Liver (tissue), 9 donors: ENCODE data around the gene S100A12. TPM values are rescaled to one million over a fixed set of nuclear protein-coding genes. Genes with fewer than 3 reads are reported as not detected.

Experiments used
- DNase-seq: peaks from one replicate; pipeline ENCODE4 v3.0.0-alpha.2; 2017; ENCODE audit warnings: low spot score
- H3K27ac ChIP-seq, 2 donors: one replicate each; pipeline ENCODE4 v1.7.0; 2013; ENCODE audit warnings: inconsistent platforms in 2 of 2, low read length in 2 of 2, control low read depth in 1 of 2, low read depth in 1 of 2, mild to moderate bottlenecking in 1 of 2
- H3K27me3 ChIP-seq, 4 donors: one replicate each; pipeline versions ENCODE4 v1.6.1 to v1.7.0; 2013; ENCODE audit warnings: low read length in 3 of 4, inconsistent platforms in 1 of 4, mild to moderate bottlenecking in 1 of 4, moderate library complexity in 1 of 4; ENCODE audit not compliant: control insufficient read depth in 4 of 4, insufficient read depth in 4 of 4
- H3K36me3 ChIP-seq, 4 donors: one replicate each; pipeline versions ENCODE4 v1.6.1 to v1.7.0; 2013; ENCODE audit warnings: low read length in 3 of 4, mild to moderate bottlenecking in 3 of 4, low read depth in 1 of 4, moderate library complexity in 1 of 4; ENCODE audit not compliant: control insufficient read depth in 4 of 4, insufficient read depth in 3 of 4
- H3K4me1 ChIP-seq, 4 donors: one replicate each; pipeline versions ENCODE4 v1.6.1 to v1.7.0; 2013; ENCODE audit warnings: low read length in 3 of 4, mild to moderate bottlenecking in 3 of 4, moderate library complexity in 1 of 4; ENCODE audit not compliant: control insufficient read depth in 4 of 4, insufficient read depth in 4 of 4
- H3K4me3 ChIP-seq, 3 donors: one replicate each; pipeline versions ENCODE4 v1.6.1 to v1.7.0; 2013; ENCODE audit warnings: low read length in 3 of 3, control low read depth in 1 of 3, low read depth in 1 of 3, mild to moderate bottlenecking in 1 of 3
- H3K9ac ChIP-seq, 2 donors: one replicate each; pipeline ENCODE4 v1.7.0; 2013; ENCODE audit warnings: low read length in 2 of 2, mild to moderate bottlenecking in 2 of 2, moderate library complexity in 2 of 2, control low read depth in 1 of 2, low read depth in 1 of 2
- H3K9me3 ChIP-seq, 4 donors: one replicate each; pipeline versions ENCODE4 v1.6.1 to v1.7.0; 2013; ENCODE audit warnings: low read length in 3 of 4; ENCODE audit not compliant: control insufficient read depth in 4 of 4
- EGR1 ChIP-seq, 2 donors: IDR thresholded peaks; 2 replicates each; pipeline ENCODE4 v1.6.1; 2016 to 2018; ENCODE audit warnings: antibody characterized with exemption in 2 of 2, low read depth in 2 of 2
- FOXA1 ChIP-seq: IDR thresholded peaks from 2 replicates; pipeline ENCODE4 v1.6.1; 2016; ENCODE audit warnings: antibody characterized with exemption
- FOXA2 ChIP-seq: IDR thresholded peaks from 2 replicates; pipeline ENCODE4 v1.6.1; 2016; ENCODE audit warnings: antibody characterized with exemption
- GABPA ChIP-seq, 2 donors: IDR thresholded peaks in 1 of 2; conservative IDR thresholded peaks in 1 of 2; 2 replicates each; pipeline ENCODE4 v1.6.1; 2016; ENCODE audit warnings: antibody characterized with exemption in 2 of 2, mild to moderate bottlenecking in 1 of 2, moderate library complexity in 1 of 2
- HNF4A ChIP-seq, 2 donors: conservative IDR thresholded peaks; 2 replicates each; pipeline ENCODE4 v1.6.1; 2016; ENCODE audit warnings: antibody characterized with exemption in 2 of 2, mild to moderate bottlenecking in 2 of 2
- HNF4G ChIP-seq: IDR thresholded peaks from 2 replicates; pipeline ENCODE4 v1.6.1; 2016; ENCODE audit warnings: antibody characterized with exemption
- JUND ChIP-seq, 2 donors: IDR thresholded peaks; 2 replicates each; pipeline ENCODE4 v1.6.1; 2016; ENCODE audit warnings: antibody characterized with exemption in 2 of 2
- NR2F2 ChIP-seq: IDR thresholded peaks from 2 replicates; pipeline ENCODE4 v1.6.1; 2016; ENCODE audit warnings: antibody characterized with exemption
- RAD21 ChIP-seq, 2 donors: IDR thresholded peaks; 2 replicates each; pipeline ENCODE4 v1.6.1; 2016; ENCODE audit warnings: antibody characterized with exemption in 2 of 2, mild to moderate bottlenecking in 2 of 2
- RXRA ChIP-seq, 2 donors: IDR thresholded peaks; 2 replicates each; pipeline ENCODE4 v1.6.1; 2017 to 2018; ENCODE audit warnings: antibody characterized with exemption in 2 of 2, mild to moderate bottlenecking in 1 of 2
- SP1 ChIP-seq: IDR thresholded peaks from 2 replicates; pipeline ENCODE4 v1.6.1; 2018; ENCODE audit warnings: antibody characterized with exemption, mild to moderate bottlenecking
- TAF1 ChIP-seq: conservative IDR thresholded peaks from 2 replicates; pipeline ENCODE4 v1.6.1; 2016; ENCODE audit warnings: antibody characterized with exemption, mild to moderate bottlenecking
- YY1 ChIP-seq: IDR thresholded peaks from 2 replicates; pipeline ENCODE4 v1.6.1; 2016; ENCODE audit warnings: antibody characterized with exemption, mild to moderate bottlenecking
- WGBS: extraction: QIAGEN DNeasy Blood & Tissue Kit; methylation state at CpG from one replicate; pipeline ENCODE4 v1.1.7; 2013; 5-methylcytosine and 5-hydroxymethylcytosine counted together
- polyA plus RNA-seq, 2 donors: library from polyadenylated mRNA; stranded (reverse) in 1 of 2; unstranded in 1 of 2; fragments of 200-250 nt in 1 of 2; fragments of >200 nt in 1 of 2; fragmentation: Nextera tagmentation in 1 of 2; extraction: Ambion mirVana in 1 of 2; gene quantifications; one replicate each; pipeline versions ENCODE4 v1.2.1 to v1.2.3, GENCODE V29; 2013 to 2015
- total RNA-seq, 2 donors: library from RNA; depleted of rRNA; stranded (reverse); fragments of >200 nt; gene quantifications; one replicate each; pipeline ENCODE4 v1.2.3, GENCODE V29; 2014
- TF ChIP-seq, protein P1 (sequence below): IDR thresholded peaks from 2 replicates; pipeline ENCODE4 v1.6.1; 2016; ENCODE audit warnings: antibody characterized with exemption, mild to moderate bottlenecking
- TF ChIP-seq, protein P2 (sequence below): IDR thresholded peaks from 2 replicates; pipeline ENCODE4 v1.6.1; 2016; ENCODE audit warnings: antibody characterized with exemption
- TF ChIP-seq, protein P3 (sequence below): IDR thresholded peaks from 2 replicates; pipeline ENCODE4 v1.6.1; 2016; ENCODE audit warnings: antibody characterized with exemption
- TF ChIP-seq, protein P4 (sequence below): fragments of 150-350 bp; IDR thresholded peaks from 2 replicates; pipeline ENCODE4 v1.5.1; 2017; ENCODE audit warnings: improper control_type of control experiment, low read depth, low read length; ENCODE audit not compliant: missing input control
- TF ChIP-seq, protein P5 (sequence below): IDR thresholded peaks from 2 replicates; pipeline ENCODE4 v1.6.1; 2016; ENCODE audit warnings: antibody characterized with exemption
- donor health status: healthy.
- donor health status: healthy.
- donor health status: healthy.
- donor health status: healthy.
- donor health status: healthy.

S100A12 gene
- total and polyA plus RNA-seq, 4 donors: 3.3 to 35.2 (median 12.1) TPM

DNA sequence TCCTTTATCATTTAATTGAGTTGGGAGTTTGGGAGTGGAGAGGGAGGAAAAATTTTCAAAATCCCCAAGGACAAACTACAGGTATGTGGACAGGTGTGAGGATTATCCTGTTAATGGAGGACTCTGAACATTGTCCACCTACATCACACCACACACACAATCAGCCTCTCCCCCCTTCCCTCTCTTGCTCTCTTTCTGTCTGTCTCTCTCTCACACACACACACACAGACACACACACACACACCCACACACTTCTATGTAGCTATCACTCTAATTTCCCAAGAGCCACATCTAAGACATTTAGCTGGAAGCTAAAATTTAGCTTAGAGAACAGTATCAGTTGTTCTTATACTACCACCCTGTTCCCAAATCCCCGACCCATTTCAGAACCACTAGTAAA is 14.0 kb upstream of the S100A12 start:
- WGBS: 85% methylated on average over 1 of the region's 1 CpG
- no peak for TF ChIP-seq FOXA2
- TF ChIP-seq TAF1: no peak
- TF ChIP-seq HNF4G: no peak
- TF ChIP-seq RXRA (IDR thresholded peaks at IDR 0.05): no peak
- no peak for TF ChIP-seq GABPA (IDR thresholded peaks at IDR 0.05 in 1 of 2, conservative IDR thresholded peaks at IDR 0.05 in 1 of 2)
- TF ChIP-seq, protein P1, sequence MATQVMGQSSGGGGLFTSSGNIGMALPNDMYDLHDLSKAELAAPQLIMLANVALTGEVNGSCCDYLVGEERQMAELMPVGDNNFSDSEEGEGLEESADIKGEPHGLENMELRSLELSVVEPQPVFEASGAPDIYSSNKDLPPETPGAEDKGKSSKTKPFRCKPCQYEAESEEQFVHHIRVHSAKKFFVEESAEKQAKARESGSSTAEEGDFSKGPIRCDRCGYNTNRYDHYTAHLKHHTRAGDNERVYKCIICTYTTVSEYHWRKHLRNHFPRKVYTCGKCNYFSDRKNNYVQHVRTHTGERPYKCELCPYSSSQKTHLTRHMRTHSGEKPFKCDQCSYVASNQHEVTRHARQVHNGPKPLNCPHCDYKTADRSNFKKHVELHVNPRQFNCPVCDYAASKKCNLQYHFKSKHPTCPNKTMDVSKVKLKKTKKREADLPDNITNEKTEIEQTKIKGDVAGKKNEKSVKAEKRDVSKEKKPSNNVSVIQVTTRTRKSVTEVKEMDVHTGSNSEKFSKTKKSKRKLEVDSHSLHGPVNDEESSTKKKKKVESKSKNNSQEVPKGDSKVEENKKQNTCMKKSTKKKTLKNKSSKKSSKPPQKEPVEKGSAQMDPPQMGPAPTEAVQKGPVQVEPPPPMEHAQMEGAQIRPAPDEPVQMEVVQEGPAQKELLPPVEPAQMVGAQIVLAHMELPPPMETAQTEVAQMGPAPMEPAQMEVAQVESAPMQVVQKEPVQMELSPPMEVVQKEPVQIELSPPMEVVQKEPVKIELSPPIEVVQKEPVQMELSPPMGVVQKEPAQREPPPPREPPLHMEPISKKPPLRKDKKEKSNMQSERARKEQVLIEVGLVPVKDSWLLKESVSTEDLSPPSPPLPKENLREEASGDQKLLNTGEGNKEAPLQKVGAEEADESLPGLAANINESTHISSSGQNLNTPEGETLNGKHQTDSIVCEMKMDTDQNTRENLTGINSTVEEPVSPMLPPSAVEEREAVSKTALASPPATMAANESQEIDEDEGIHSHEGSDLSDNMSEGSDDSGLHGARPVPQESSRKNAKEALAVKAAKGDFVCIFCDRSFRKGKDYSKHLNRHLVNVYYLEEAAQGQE: no peak
- TF ChIP-seq, protein P2, sequence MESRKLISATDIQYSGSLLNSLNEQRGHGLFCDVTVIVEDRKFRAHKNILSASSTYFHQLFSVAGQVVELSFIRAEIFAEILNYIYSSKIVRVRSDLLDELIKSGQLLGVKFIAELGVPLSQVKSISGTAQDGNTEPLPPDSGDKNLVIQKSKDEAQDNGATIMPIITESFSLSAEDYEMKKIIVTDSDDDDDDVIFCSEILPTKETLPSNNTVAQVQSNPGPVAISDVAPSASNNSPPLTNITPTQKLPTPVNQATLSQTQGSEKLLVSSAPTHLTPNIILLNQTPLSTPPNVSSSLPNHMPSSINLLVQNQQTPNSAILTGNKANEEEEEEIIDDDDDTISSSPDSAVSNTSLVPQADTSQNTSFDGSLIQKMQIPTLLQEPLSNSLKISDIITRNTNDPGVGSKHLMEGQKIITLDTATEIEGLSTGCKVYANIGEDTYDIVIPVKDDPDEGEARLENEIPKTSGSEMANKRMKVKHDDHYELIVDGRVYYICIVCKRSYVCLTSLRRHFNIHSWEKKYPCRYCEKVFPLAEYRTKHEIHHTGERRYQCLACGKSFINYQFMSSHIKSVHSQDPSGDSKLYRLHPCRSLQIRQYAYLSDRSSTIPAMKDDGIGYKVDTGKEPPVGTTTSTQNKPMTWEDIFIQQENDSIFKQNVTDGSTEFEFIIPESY: no peak
- TF ChIP-seq SP1: no peak
- DNase-seq: no peak
- Histone ChIP-seq H3K36me3 (no peaks in the 10 kb centered on the region), H3K4me1 (no peaks in the 10 kb centered on the region), H3K4me3 (no peak overlapping the region), H3K27me3 (peaks cover 0 to 3% (median 0%) of the 10 kb centered on the region in 4 donors), H3K9ac (no peak overlapping the region), H3K27ac (peak overlapping the region in 1 of 2 donors; percentile 0), H3K9me3 (no peaks in the 10 kb centered on the region)

DNA sequence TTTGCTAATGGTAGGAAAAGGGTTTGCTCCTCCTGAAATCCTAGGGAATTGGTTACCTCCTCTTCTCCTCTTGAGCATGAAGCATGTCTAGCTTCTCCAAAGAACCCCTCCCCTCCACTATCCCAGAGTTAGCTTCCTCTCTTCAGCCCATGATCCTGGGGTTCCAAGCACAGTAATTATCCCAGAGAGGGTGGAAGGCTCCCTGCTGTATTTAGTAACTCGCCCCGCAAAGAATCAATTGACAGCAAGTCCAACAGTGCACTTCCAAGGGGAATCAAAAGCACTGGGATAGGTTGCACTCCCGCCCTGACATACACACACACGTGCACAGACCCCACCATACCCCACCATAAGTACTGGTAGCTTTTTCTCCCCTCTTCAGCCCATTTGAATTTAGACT is 12.4 kb upstream of the S100A12 start:
- H3K27me3 ChIP-seq: no peaks in the 10 kb centered on the region
- peaks cover 0 to 2% (median 0%) of the 10 kb centered on the region in 4 donors for H3K9me3 ChIP-seq
- H3K4me1 ChIP-seq: no peaks in the 10 kb centered on the region
- TF ChIP-seq, protein P3, sequence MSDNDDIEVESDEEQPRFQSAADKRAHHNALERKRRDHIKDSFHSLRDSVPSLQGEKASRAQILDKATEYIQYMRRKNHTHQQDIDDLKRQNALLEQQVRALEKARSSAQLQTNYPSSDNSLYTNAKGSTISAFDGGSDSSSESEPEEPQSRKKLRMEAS: no peak
- TF ChIP-seq RXRA (IDR thresholded peaks at IDR 0.05) (no peak), NR2F2 (no peak), EGR1 (IDR thresholded peaks at IDR 0.05; ENCODE audit: low read depth in 2 of 2) (no peak), GABPA (IDR thresholded peaks at IDR 0.05 in 1 of 2, conservative IDR thresholded peaks at IDR 0.05 in 1 of 2) (no peak), SP1 (no peak), JUND (IDR thresholded peaks at IDR 0.05) (no peak), FOXA2 (no peak), RAD21 (IDR thresholded peaks at IDR 0.05) (no peak), YY1 (no peak), HNF4G (no peak), FOXA1 (no peak), TAF1 (no peak), HNF4A (conservative IDR thresholded peaks at IDR 0.05) (no peak)
- TF ChIP-seq, protein P4, sequence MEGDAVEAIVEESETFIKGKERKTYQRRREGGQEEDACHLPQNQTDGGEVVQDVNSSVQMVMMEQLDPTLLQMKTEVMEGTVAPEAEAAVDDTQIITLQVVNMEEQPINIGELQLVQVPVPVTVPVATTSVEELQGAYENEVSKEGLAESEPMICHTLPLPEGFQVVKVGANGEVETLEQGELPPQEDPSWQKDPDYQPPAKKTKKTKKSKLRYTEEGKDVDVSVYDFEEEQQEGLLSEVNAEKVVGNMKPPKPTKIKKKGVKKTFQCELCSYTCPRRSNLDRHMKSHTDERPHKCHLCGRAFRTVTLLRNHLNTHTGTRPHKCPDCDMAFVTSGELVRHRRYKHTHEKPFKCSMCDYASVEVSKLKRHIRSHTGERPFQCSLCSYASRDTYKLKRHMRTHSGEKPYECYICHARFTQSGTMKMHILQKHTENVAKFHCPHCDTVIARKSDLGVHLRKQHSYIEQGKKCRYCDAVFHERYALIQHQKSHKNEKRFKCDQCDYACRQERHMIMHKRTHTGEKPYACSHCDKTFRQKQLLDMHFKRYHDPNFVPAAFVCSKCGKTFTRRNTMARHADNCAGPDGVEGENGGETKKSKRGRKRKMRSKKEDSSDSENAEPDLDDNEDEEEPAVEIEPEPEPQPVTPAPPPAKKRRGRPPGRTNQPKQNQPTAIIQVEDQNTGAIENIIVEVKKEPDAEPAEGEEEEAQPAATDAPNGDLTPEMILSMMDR: no peak
- TF ChIP-seq, protein P5, sequence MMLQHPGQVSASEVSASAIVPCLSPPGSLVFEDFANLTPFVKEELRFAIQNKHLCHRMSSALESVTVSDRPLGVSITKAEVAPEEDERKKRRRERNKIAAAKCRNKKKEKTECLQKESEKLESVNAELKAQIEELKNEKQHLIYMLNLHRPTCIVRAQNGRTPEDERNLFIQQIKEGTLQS: no peak
- TF ChIP-seq, protein P1: no peak
- TF ChIP-seq, protein P2: no peak
- no peak overlapping the region for H3K9ac ChIP-seq
- H3K4me3 ChIP-seq: no peak overlapping the region
- 77% methylated on average over 4 of the region's 4 CpGs for WGBS
- no peak for DNase-seq
- H3K36me3 ChIP-seq: no peaks in the 10 kb centered on the region
- peak overlapping the region in 1 of 2 donors; percentile 35 for H3K27ac ChIP-seq
